ENCODE measurements around the gene IGLL5.

Gene IGLL5

DNA sequence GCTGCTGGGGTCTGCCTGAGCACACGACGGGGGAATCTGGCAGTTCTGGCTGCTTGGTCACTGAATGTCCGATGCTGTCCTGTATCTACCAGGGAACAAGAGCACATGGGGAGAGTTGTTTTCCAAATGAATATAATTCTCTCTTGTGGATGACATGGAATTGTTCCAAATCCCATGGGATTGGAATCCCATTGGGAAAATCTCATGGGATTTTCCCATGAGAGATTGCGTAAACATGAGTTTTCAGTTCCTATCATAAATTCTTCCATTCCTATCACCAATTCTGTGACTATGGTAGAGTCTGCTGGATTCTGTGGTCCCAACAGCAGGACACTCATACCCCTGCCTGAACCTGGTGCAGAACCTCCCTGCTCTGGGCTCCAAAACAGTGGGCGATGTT is 35.6 kb upstream of the IGLL5 start:
- no peaks in the 10 kb centered on the region for H3K9me2 ChIP-seq (replicated peaks; ENCODE audit: insufficient read depth, low read length)
- H3K9me3 ChIP-seq (replicated peaks; ENCODE audit: insufficient read depth, low read length), result no peaks in the 10 kb centered on the region
- no peak for DNase-seq
- H3K4me2 ChIP-seq (ENCODE audit: low read depth, low read length), result no peak overlapping the region
- peaks cover 80% of the 10 kb centered on the region for H3K4me1 ChIP-seq (ENCODE audit: low read length)
- no peak overlapping the region for H3K4me3 ChIP-seq (ENCODE audit: low read length)
- TF ChIP-seq EZH2 (optimal IDR thresholded peaks at IDR 0.05; ENCODE audit: low read depth, low read length) (no peak), CTCF (IDR thresholded peaks at IDR 0.05; ENCODE audit: low read length) (no peak), EZH2phosphoT487 (IDR thresholded peaks at IDR 0.05; ENCODE audit: low read length) (no peak)
- H3K79me2 ChIP-seq (ENCODE audit: low read length), result peaks cover 72% of the 10 kb centered on the region
- peaks cover 64% of the 10 kb centered on the region for H3F3A ChIP-seq (ENCODE audit: insufficient read depth, low read length)
- H3K36me3 ChIP-seq (replicated peaks; ENCODE audit: insufficient read depth, low read length), result 0 out of 2 replicates have a peak, but pooled peaks cover 3% of the 10 kb centered on the region
- H4K20me1 ChIP-seq (ENCODE audit: insufficient read depth, low read length), result no peaks in the 10 kb centered on the region
- H3K9ac ChIP-seq (ENCODE audit: low read length), result no peak overlapping the region
- H3K27ac ChIP-seq (ENCODE audit: low read length), result no peak overlapping the region
- no peaks in the 10 kb centered on the region for H3K27me3 ChIP-seq (replicated peaks; ENCODE audit: insufficient read depth, low read length)
- H2AFZ ChIP-seq (ENCODE audit: low read length), result no peak overlapping the region

GRCh38 chr22:22853713-22854112 is 33.9 kb upstream of the IGLL5 start:
- Histone ChIP-seq H3K4me2 (ENCODE audit: low read depth, low read length) (no peak overlapping the region), H3K27me3 (replicated peaks; ENCODE audit: insufficient read depth, low read length) (no peaks in the 10 kb centered on the region), H3K4me1 (ENCODE audit: low read length) (peaks cover 81% of the 10 kb centered on the region), H3K79me2 (ENCODE audit: low read length) (peaks cover 72% of the 10 kb centered on the region), H3K36me3 (replicated peaks; ENCODE audit: insufficient read depth, low read length) (0 out of 2 replicates have a peak, but pooled peaks cover 3% of the 10 kb centered on the region), H3K27ac (ENCODE audit: low read length) (peak overlapping the region; percentile 21; the same call in 1 of the 2 replicates), H3K9me3 (replicated peaks; ENCODE audit: insufficient read depth, low read length) (no peaks in the 10 kb centered on the region), H4K20me1 (ENCODE audit: insufficient read depth, low read length) (no peaks in the 10 kb centered on the region), H2AFZ (ENCODE audit: low read length) (no peak overlapping the region), H3F3A (ENCODE audit: insufficient read depth, low read length) (peaks cover 73% of the 10 kb centered on the region), H3K9me2 (replicated peaks; ENCODE audit: insufficient read depth, low read length) (no peaks in the 10 kb centered on the region), H3K4me3 (ENCODE audit: low read length) (no peak overlapping the region), H3K9ac (ENCODE audit: low read length) (no peak overlapping the region)
- DNase-seq, result no peak
- no peak for TF ChIP-seq CTCF (IDR thresholded peaks at IDR 0.05; ENCODE audit: low read length)
- no peak for TF ChIP-seq EZH2 (optimal IDR thresholded peaks at IDR 0.05; ENCODE audit: low read depth, low read length)
- TF ChIP-seq EZH2phosphoT487 (IDR thresholded peaks at IDR 0.05; ENCODE audit: low read length), result no peak

- no peak overlapping the region for H3K4me3 ChIP-seq (ENCODE audit: low read length)
- no peaks in the 10 kb centered on the region for H4K20me1 ChIP-seq (ENCODE audit: insufficient read depth, low read length)
- H3F3A ChIP-seq (ENCODE audit: insufficient read depth, low read length), result peaks cover 72% of the 10 kb centered on the region
- H3K4me1 ChIP-seq (ENCODE audit: low read length), result peaks cover 75% of the 10 kb centered on the region
- TF ChIP-seq EZH2phosphoT487 (IDR thresholded peaks at IDR 0.05; ENCODE audit: low read length), result no peak
- no peak for TF ChIP-seq CTCF (IDR thresholded peaks at IDR 0.05; ENCODE audit: low read length)
- TF ChIP-seq EZH2 (optimal IDR thresholded peaks at IDR 0.05; ENCODE audit: low read depth, low read length), result no peak
- no peaks in the 10 kb centered on the region for H3K9me3 ChIP-seq (replicated peaks; ENCODE audit: insufficient read depth, low read length)
- peaks cover 72% of the 10 kb centered on the region for H3K79me2 ChIP-seq (ENCODE audit: low read length)
- DNase-seq, result no peak
- no peak overlapping the region for H2AFZ ChIP-seq (ENCODE audit: low read length)
- H3K4me2 ChIP-seq (ENCODE audit: low read depth, low read length), result no peak overlapping the region
- peaks cover 3% of the 10 kb centered on the region; the same call in 1 of the 2 replicates for H3K36me3 ChIP-seq (replicated peaks; ENCODE audit: insufficient read depth, low read length)
- no peaks in the 10 kb centered on the region for H3K27me3 ChIP-seq (replicated peaks; ENCODE audit: insufficient read depth, low read length)
- H3K9ac ChIP-seq (ENCODE audit: low read length), result no peak overlapping the region
- no peaks in the 10 kb centered on the region for H3K9me2 ChIP-seq (replicated peaks; ENCODE audit: insufficient read depth, low read length)
- peak overlapping the region; percentile 21; the same call in 1 of the 2 replicates for H3K27ac ChIP-seq (ENCODE audit: low read length)
Measured at GRCh38 chr22:22854466-22854865, 33.1 kb upstream of the IGLL5 start.
